Ovary (tissue), 3 donors: ENCODE results near the gene NRXN2.

Experiments
- EP300 ChIP-seq: sonication (generic); formaldehyde crosslinking; IDR thresholded peaks from one replicate; pipeline ENCODE4 v1.6.1; 2017; ENCODE audit warnings: antibody characterized with exemption
- POLR2A ChIP-seq: fragments of 450-650 bp; IDR thresholded peaks from one replicate; pipeline ENCODE4 v1.6.1; 2017; ENCODE audit warnings: antibody characterized with exemption, mild to moderate bottlenecking, moderate library complexity
- TF ChIP-seq, protein P1 (sequence below), 3 donors: fragments of 450-650 bp in 2 of 3; fragments of 200-600 bp in 1 of 3; IDR thresholded peaks; one replicate each; pipeline versions ENCODE4 v1.5.1 to v1.8.0; 2016 to 2022; ENCODE audit warnings: antibody characterized with exemption in 3 of 3, mild to moderate bottlenecking in 1 of 3
- donor health status: DM: no; HTN: no; CAD: no.

- TF ChIP-seq POLR2A = no peak
- TF ChIP-seq, protein P1, sequence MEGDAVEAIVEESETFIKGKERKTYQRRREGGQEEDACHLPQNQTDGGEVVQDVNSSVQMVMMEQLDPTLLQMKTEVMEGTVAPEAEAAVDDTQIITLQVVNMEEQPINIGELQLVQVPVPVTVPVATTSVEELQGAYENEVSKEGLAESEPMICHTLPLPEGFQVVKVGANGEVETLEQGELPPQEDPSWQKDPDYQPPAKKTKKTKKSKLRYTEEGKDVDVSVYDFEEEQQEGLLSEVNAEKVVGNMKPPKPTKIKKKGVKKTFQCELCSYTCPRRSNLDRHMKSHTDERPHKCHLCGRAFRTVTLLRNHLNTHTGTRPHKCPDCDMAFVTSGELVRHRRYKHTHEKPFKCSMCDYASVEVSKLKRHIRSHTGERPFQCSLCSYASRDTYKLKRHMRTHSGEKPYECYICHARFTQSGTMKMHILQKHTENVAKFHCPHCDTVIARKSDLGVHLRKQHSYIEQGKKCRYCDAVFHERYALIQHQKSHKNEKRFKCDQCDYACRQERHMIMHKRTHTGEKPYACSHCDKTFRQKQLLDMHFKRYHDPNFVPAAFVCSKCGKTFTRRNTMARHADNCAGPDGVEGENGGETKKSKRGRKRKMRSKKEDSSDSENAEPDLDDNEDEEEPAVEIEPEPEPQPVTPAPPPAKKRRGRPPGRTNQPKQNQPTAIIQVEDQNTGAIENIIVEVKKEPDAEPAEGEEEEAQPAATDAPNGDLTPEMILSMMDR (IDR thresholded peaks at IDR 0.05) = no peak
- TF ChIP-seq EP300 = no peak
Observed at GRCh38 chr11:64675450-64676260, 47.3 kb downstream of the NRXN2 start.
